ENCODE results near the gene SPTSSB.

The SPTSSB gene

GRCh38 chr3:161406594-161407555, 35.6 kb upstream of the SPTSSB start:
- DNase-seq (ENCODE audit: insufficient read length) (no peak), FAIRE-seq (no peak)
- TF ChIP-seq TAF1 (IDR thresholded peaks at IDR 0.05; ENCODE audit: borderline replicate concordance, low read depth, low read length) (no peak), POLR2A (IDR thresholded peaks at IDR 0.05; ENCODE audit: low read depth, low read length) (no peak), POLR2AphosphoS5 (IDR thresholded peaks at IDR 0.05; ENCODE audit: low read depth, low read length) (no peak)

DNA sequence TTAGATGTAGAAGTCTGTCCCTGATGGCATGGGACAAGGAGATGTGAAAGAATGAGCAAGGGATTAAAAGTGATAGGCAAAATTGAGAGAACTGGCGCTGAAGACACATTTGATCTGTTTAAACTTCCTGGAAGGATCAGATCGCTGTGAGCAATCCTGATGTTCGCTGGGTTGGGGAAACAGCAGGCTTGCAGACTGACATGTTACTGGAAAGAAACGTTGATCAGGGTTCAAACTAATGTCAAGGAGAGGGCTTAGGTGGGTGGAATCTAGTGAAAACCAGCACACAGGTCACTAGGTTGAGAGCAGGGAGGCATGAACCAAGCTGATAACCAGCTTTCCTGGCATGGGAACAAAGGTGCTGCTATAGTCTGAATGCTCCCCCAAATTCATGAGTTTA, 34.5 kb upstream of the SPTSSB start:
- FAIRE-seq: no peak

GRCh38 chr3:161405087-161405486, 33.8 kb upstream of the SPTSSB start:
- FAIRE-seq (no peak), DNase-seq (ENCODE audit: insufficient read length) (no peak)
- TF ChIP-seq POLR2AphosphoS5 (IDR thresholded peaks at IDR 0.05; ENCODE audit: low read depth, low read length) (no peak), POLR2A (IDR thresholded peaks at IDR 0.05; ENCODE audit: low read depth, low read length) (no peak), TAF1 (IDR thresholded peaks at IDR 0.05; ENCODE audit: borderline replicate concordance, low read depth, low read length) (no peak)

More for the DNA sequence above, 34.5 kb upstream of the SPTSSB start:
- DNase-seq (ENCODE audit: insufficient read length): no peak
- TF ChIP-seq TAF1 (IDR thresholded peaks at IDR 0.05; ENCODE audit: borderline replicate concordance, low read depth, low read length): no peak
- no peak for TF ChIP-seq POLR2AphosphoS5 (IDR thresholded peaks at IDR 0.05; ENCODE audit: low read depth, low read length)
- TF ChIP-seq POLR2A (IDR thresholded peaks at IDR 0.05; ENCODE audit: low read depth, low read length): no peak

- FAIRE-seq (no peak), DNase-seq (ENCODE audit: insufficient read length) (no peak)
- no peak for TF ChIP-seq POLR2AphosphoS5 (IDR thresholded peaks at IDR 0.05; ENCODE audit: low read depth, low read length)
- no peak for TF ChIP-seq POLR2A (IDR thresholded peaks at IDR 0.05; ENCODE audit: low read depth, low read length)
- TF ChIP-seq TAF1 (IDR thresholded peaks at IDR 0.05; ENCODE audit: borderline replicate concordance, low read depth, low read length): no peak
Observed at GRCh38 chr3:161403251-161403650, 31.9 kb upstream of the SPTSSB start.

DNA sequence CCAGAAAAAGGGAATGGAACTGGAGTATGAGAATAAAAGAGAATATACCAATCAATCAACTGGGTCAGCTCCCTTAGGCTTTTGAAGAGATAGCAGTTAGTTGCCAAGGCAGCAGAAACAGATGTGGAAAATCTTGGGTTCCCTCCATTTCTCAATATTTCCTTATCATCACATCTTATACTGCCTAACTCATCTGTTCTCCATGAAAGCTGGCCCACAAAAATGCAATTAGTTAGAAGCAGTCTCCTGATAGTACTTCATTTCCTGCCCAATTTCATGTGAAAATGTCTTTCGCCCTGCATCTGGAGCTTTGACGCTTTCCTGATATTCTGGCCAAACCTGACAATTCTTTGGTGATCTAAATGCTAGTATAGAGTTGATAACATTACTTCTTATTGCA, 30.1 kb upstream of the SPTSSB start:
- TF ChIP-seq TAF1 (IDR thresholded peaks at IDR 0.05; ENCODE audit: borderline replicate concordance, low read depth, low read length) (no peak), POLR2A (IDR thresholded peaks at IDR 0.05; ENCODE audit: low read depth, low read length) (no peak), POLR2AphosphoS5 (IDR thresholded peaks at IDR 0.05; ENCODE audit: low read depth, low read length) (no peak)
- DNase-seq (ENCODE audit: insufficient read length): no peak
- no peak for FAIRE-seq

GRCh38 chr3:161400650-161401049, 29.3 kb upstream of the SPTSSB start:
- TF ChIP-seq TAF1 (IDR thresholded peaks at IDR 0.05; ENCODE audit: borderline replicate concordance, low read depth, low read length) (no peak), POLR2A (IDR thresholded peaks at IDR 0.05; ENCODE audit: low read depth, low read length) (no peak), POLR2AphosphoS5 (IDR thresholded peaks at IDR 0.05; ENCODE audit: low read depth, low read length) (no peak)
- FAIRE-seq (no peak), DNase-seq (ENCODE audit: insufficient read length) (no peak)

- DNase-seq (ENCODE audit: insufficient read length) (no peak), FAIRE-seq (no peak)
- TF ChIP-seq POLR2A (IDR thresholded peaks at IDR 0.05; ENCODE audit: low read depth, low read length) (no peak), POLR2AphosphoS5 (IDR thresholded peaks at IDR 0.05; ENCODE audit: low read depth, low read length) (no peak), TAF1 (IDR thresholded peaks at IDR 0.05; ENCODE audit: borderline replicate concordance, low read depth, low read length) (no peak)
Observed at GRCh38 chr3:161395115-161396012, 24.0 kb upstream of the SPTSSB start.

DNA sequence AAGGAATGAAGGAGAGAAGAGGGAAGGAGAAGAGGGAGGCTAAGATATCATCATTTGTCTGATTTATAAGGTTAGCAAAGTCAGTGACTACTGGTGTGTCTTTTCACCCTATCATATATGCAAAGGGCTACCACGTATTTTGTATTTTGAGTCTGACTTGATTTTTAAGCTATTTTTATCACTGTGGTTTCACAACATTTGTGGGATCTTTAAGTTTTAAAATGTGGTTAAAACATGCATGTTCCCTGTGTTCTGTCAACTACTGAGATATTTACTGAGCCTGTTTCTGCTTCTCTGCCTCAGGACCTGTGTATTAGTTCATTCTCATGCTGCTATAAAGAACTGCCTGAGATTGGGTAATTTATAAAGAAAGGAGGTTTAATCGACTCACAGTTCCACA, 22.5 kb upstream of the SPTSSB start:
- FAIRE-seq (no peak), DNase-seq (ENCODE audit: insufficient read length) (no peak)
- TF ChIP-seq POLR2AphosphoS5 (IDR thresholded peaks at IDR 0.05; ENCODE audit: low read depth, low read length) (no peak), TAF1 (IDR thresholded peaks at IDR 0.05; ENCODE audit: borderline replicate concordance, low read depth, low read length) (no peak)

DNA sequence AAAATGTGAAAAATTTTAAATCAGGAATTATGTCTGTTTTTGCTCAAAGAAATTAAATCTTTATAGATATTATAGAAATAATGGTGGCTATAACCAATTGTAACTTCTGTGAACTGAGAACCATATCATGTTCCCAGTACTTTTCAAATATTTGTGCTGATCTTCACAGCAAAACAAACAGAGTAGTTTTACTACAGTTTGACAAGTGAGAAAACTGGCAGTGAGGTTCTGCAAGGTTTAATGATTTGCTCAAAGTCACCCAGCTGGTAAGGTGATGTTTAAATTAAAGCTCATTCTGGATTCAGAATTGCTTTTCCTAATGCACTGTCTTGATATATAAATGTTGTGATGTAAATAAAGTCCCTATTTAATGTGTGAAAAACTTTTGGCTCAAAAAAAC, 22.0 kb upstream of the SPTSSB start:
- DNase-seq (ENCODE audit: insufficient read length): no peak
- no peak for FAIRE-seq
- TF ChIP-seq POLR2A (IDR thresholded peaks at IDR 0.05; ENCODE audit: low read depth, low read length): no peak
- TF ChIP-seq TAF1 (IDR thresholded peaks at IDR 0.05; ENCODE audit: borderline replicate concordance, low read depth, low read length): no peak
- no peak for TF ChIP-seq POLR2AphosphoS5 (IDR thresholded peaks at IDR 0.05; ENCODE audit: low read depth, low read length)

DNA sequence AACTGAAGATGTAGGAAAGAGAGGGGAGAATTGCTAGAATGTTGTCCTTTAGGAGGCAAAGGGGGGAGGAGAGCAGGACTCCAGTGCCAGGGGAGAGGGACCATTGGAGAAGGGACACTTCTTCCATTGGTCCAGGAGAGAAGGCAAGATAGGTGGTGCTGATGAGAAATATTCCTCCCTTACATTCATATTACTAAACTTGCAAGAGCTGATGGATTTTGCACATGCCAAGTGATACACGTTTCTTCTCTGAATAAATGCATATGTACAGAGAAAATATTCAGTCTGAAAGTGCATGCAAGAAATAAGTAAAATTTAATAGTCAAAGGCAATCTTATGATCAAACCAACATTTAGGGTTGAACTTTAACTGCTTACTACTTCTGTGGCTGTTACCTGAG, 21.5 kb upstream of the SPTSSB start:
- no peak for TF ChIP-seq POLR2AphosphoS5 (IDR thresholded peaks at IDR 0.05; ENCODE audit: low read depth, low read length)
- no peak for TF ChIP-seq TAF1 (IDR thresholded peaks at IDR 0.05; ENCODE audit: borderline replicate concordance, low read depth, low read length)
- TF ChIP-seq POLR2A (IDR thresholded peaks at IDR 0.05; ENCODE audit: low read depth, low read length): no peak
- DNase-seq (ENCODE audit: insufficient read length) (no peak), FAIRE-seq (no peak)

DNA sequence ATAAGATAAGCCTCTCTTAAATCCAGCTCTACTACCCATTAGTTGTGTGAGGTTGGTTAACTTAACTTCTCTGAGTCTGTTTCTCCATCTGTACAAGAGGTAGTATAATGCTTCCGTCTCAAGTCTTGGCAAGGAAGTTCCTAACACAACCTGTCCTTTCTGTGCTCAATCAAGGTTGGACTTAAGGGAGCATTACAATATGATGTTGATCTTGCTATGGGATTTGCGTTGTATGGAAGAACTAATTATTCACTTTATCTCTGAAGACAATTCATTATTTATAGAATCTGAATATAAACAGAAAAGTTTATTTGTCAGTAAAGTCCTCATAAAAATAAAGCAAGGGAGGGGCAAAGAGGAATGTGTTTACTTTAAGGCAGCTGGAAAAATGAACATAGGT, 18.9 kb upstream of the SPTSSB start:
- FAIRE-seq: no peak
- no peak for DNase-seq (ENCODE audit: insufficient read length)
- no peak for TF ChIP-seq TAF1 (IDR thresholded peaks at IDR 0.05; ENCODE audit: borderline replicate concordance, low read depth, low read length)
- no peak for TF ChIP-seq POLR2A (IDR thresholded peaks at IDR 0.05; ENCODE audit: low read depth, low read length)
